Measurements from ENCODE around the gene FARP2. TPM values are rescaled to one million over a fixed set of nuclear protein-coding genes. Genes with fewer than 3 reads are reported as not detected.

The FARP2 gene
- total and polyA plus RNA-seq, 10 of the 15 experiments (the other 5 are each of a cell fraction or from before 2014, with no cell fraction given), result 5.5 to 67.5 (median 36.8) TPM

GRCh38 chr2:241312082-241312481 lies 44.0 kb upstream of the FARP2 start:
- 52% methylated on average over 4 of the region's 4 CpGs for WGBS (ENCODE audit: insufficient coverage, insufficient replicate concordance, low lambda C conversion rate, missing lambda C conversion rate)

GRCh38 chr2:241313543-241314095 lies 42.5 kb upstream of the FARP2 start:
- H3K9ac ChIP-seq (ENCODE audit: control insufficient read depth, insufficient read depth, low read length), result peak overlapping the region; percentile 88
- H3K9me3 ChIP-seq (replicated peaks; ENCODE audit: control insufficient read depth, insufficient read depth, low read length), result no peaks in the 10 kb centered on the region
- no peak for ATAC-seq
- H3K27me3 ChIP-seq (replicated peaks in 1 of 2; ENCODE audit: control insufficient read depth in 2 of 2, insufficient read depth in 2 of 2, low read length in 1 of 2), result no peaks in the 10 kb centered on the region
- 82% methylated on average over 8 of the region's 8 CpGs for WGBS (ENCODE audit: insufficient coverage, insufficient replicate concordance, low lambda C conversion rate, missing lambda C conversion rate)
- ChIA-PET POLR2A (interaction anchor here (1.1 to 4.0 kb wide), 6 partner anchors 10 to 373 kb away, joined by 4 to 23 read pairs (median 8); partner anchors contain the start of gene DTYMK), SMC1A (ENCODE audit: uncharacterized antibody, unreplicated experiment) (interaction anchor here (0.8 to 4.3 kb wide), 14 partner anchors 8 to 221 kb away, joined by 3 to 28 read pairs (median 5); no protein-coding TSS in a partner anchor), CTCF (interaction anchor here (0.7 to 2.9 kb wide), 8 partner anchors 10 to 95 kb away, joined by 3 to 13 read pairs (median 4); no protein-coding TSS in a partner anchor), RAD21 (ENCODE audit: unreplicated experiment) (interaction anchor here (0.9 to 2.9 kb wide), 9 partner anchors 8 to 95 kb away, joined by 3 to 11 read pairs (median 6); no protein-coding TSS in a partner anchor)
- DNase-seq (ENCODE audit: low read depth, low spot score), result no peak
- in situ Hi-C loops (cut with MboI), result no loop called here
- H2AFZ ChIP-seq (ENCODE audit: control insufficient read depth, low read depth, low read length), result no peak overlapping the region
- TF ChIP-seq POLR2AphosphoS5 (IDR thresholded peaks at IDR 0.05; ENCODE audit: low read length) (0 out of 2 replicates have a peak, but pooled peaks have one; percentile 8), MLLT1 (IDR thresholded peaks at IDR 0.05) (peak; percentile 52; the same call in 1 of the 2 replicates), BRCA1 (IDR thresholded peaks at IDR 0.05; ENCODE audit: low read depth, low read length) (no peak)
- peak overlapping the region; percentile 94 for H3K27ac ChIP-seq (ENCODE audit: control insufficient read depth, insufficient read depth)
- FAIRE-seq, result no peak
- no peaks in the 10 kb centered on the region; the same call in 1 of the 2 replicates for H4K20me1 ChIP-seq (ENCODE audit: control insufficient read depth, insufficient read depth)
- H3K4me3 ChIP-seq, result peak overlapping the region; percentile 90
- peak overlapping the region; percentile 85 for H3K4me2 ChIP-seq (ENCODE audit: control insufficient read depth, insufficient read depth)
- no peaks in the 10 kb centered on the region for H3K36me3 ChIP-seq (ENCODE audit: control insufficient read depth in 2 of 2, insufficient read depth in 2 of 2, low read length in 1 of 2)
- H3K79me2 ChIP-seq (ENCODE audit: control insufficient read depth, insufficient read depth, low read length), result peaks cover 95% of the 10 kb centered on the region
- H3K4me1 ChIP-seq (ENCODE audit: control insufficient read depth, insufficient read depth, low read length), result peaks cover 29% of the 10 kb centered on the region
- intact Hi-C loops (cut with micrococcal nuclease; ENCODE audit: unreplicated experiment), result loop anchor here (2.0 kb wide), 1 partner anchor 41 kb away; no protein-coding TSS in a partner anchor
- no TSS peak for BruUV-seq (replicated peaks)

More at GRCh38 chr2:241312082-241312481, 44.0 kb upstream of the FARP2 start:
- peak overlapping the region; percentile 85 for H3K4me2 ChIP-seq (ENCODE audit: control insufficient read depth, insufficient read depth)
- RAD21 ChIA-PET (ENCODE audit: unreplicated experiment), result interaction anchor here (0.8 to 1.5 kb wide), 5 partner anchors 8 to 80 kb away, joined by 3 to 6 read pairs (median 4); no protein-coding TSS in a partner anchor
- no peak overlapping the region for H2AFZ ChIP-seq (ENCODE audit: control insufficient read depth, low read depth, low read length)
- H3K79me2 ChIP-seq (ENCODE audit: control insufficient read depth, insufficient read depth, low read length), result peaks cover 96% of the 10 kb centered on the region
- no peaks in the 10 kb centered on the region for H3K36me3 ChIP-seq (ENCODE audit: control insufficient read depth in 2 of 2, insufficient read depth in 2 of 2, low read length in 1 of 2)
- no peak overlapping the region for H3K9ac ChIP-seq (ENCODE audit: control insufficient read depth, insufficient read depth, low read length)
- H3K9me3 ChIP-seq (replicated peaks; ENCODE audit: control insufficient read depth, insufficient read depth, low read length), result no peaks in the 10 kb centered on the region
- H3K4me1 ChIP-seq (ENCODE audit: control insufficient read depth, insufficient read depth, low read length), result peaks cover 30% of the 10 kb centered on the region
- TF ChIP-seq FOXK2 (IDR thresholded peaks at IDR 0.05), result no peak
- in situ Hi-C loops (cut with MboI) (no loop called here), intact Hi-C loops (cut with micrococcal nuclease; ENCODE audit: unreplicated experiment) (no loop called here)
- peak overlapping the region; percentile 64; the same call in 1 of the 2 replicates for H3K4me3 ChIP-seq
- CTCF ChIA-PET, result interaction anchor here (0.8 to 3.2 kb wide), 7 partner anchors 29 to 297 kb away, joined by 3 to 15 read pairs (median 4); no protein-coding TSS in a partner anchor
- SMC1A ChIA-PET (ENCODE audit: uncharacterized antibody, unreplicated experiment), result interaction anchor here (0.8 to 2.4 kb wide), 9 partner anchors 9 to 63 kb away, joined by 3 to 14 read pairs (median 4); no protein-coding TSS in a partner anchor
- ATAC-seq, result no peak
- no TSS peak for BruUV-seq (replicated peaks)
- POLR2A ChIA-PET, result interaction anchor here (0.5 to 1.5 kb wide), 6 partner anchors 9 to 194 kb away, joined by 3 to 11 read pairs (median 4); no protein-coding TSS in a partner anchor
- H3K27ac ChIP-seq (ENCODE audit: control insufficient read depth, insufficient read depth), result peak overlapping the region; percentile 75
- H3K27me3 ChIP-seq (replicated peaks in 1 of 2; ENCODE audit: control insufficient read depth in 2 of 2, insufficient read depth in 2 of 2, low read length in 1 of 2), result no peaks in the 10 kb centered on the region
- no peak for DNase-seq (ENCODE audit: low read depth, low spot score)
- no peak for FAIRE-seq
- H4K20me1 ChIP-seq (ENCODE audit: control insufficient read depth, insufficient read depth), result no peaks in the 10 kb centered on the region

All from GM12878 (cell line).